Measurements from ENCODE around the gene KRT74.

KRT74 gene

GRCh38 chr12:52603314-52603713 lies 29.7 kb upstream of the KRT74 start:
- no peak overlapping the region for H3K9ac ChIP-seq (ENCODE audit: low read length)
- H3F3A ChIP-seq (ENCODE audit: insufficient read depth, low read length), result no peaks in the 10 kb centered on the region
- no peak overlapping the region for H2AFZ ChIP-seq (ENCODE audit: low read length)
- no peaks in the 10 kb centered on the region for H3K4me1 ChIP-seq (ENCODE audit: insufficient read depth, low read length, severe bottlenecking)
- H3K4me2 ChIP-seq (ENCODE audit: low read length), result no peak overlapping the region
- no peaks in the 10 kb centered on the region for H3K36me3 ChIP-seq (ENCODE audit: insufficient read depth, low read length)
- H3K9me3 ChIP-seq (ENCODE audit: low read length), result no peaks in the 10 kb centered on the region
- no peaks in the 10 kb centered on the region for H3K79me2 ChIP-seq (ENCODE audit: insufficient read depth, low read length)
- H4K20me1 ChIP-seq (ENCODE audit: insufficient read depth, low read length), result no peaks in the 10 kb centered on the region
- no peaks in the 10 kb centered on the region for H3K9me2 ChIP-seq (ENCODE audit: low read depth, low read length)
- TF ChIP-seq CTCF (IDR thresholded peaks at IDR 0.05; ENCODE audit: low read length) (no peak), EZH2 (IDR thresholded peaks at IDR 0.05; ENCODE audit: borderline replicate concordance, low read length) (no peak)
- no peak overlapping the region for H3K4me3 ChIP-seq (ENCODE audit: low read depth, low read length, poor library complexity, severe bottlenecking)
- 0 out of 2 replicates have a peak, but pooled peaks cover 3% of the 10 kb centered on the region for H3K27me3 ChIP-seq (ENCODE audit: insufficient read depth, low read length)
- no peak overlapping the region for H3K27ac ChIP-seq (ENCODE audit: low read depth, low read length, poor library complexity, severe bottlenecking)

- Histone ChIP-seq H3K9me3 (ENCODE audit: low read length) (no peaks in the 10 kb centered on the region), H3F3A (ENCODE audit: insufficient read depth, low read length) (no peaks in the 10 kb centered on the region), H3K27ac (ENCODE audit: low read depth, low read length, poor library complexity, severe bottlenecking) (no peak overlapping the region), H3K27me3 (ENCODE audit: insufficient read depth, low read length) (0 out of 2 replicates have a peak, but pooled peaks cover 3% of the 10 kb centered on the region), H3K4me1 (ENCODE audit: insufficient read depth, low read length, severe bottlenecking) (no peaks in the 10 kb centered on the region), H3K4me3 (ENCODE audit: low read depth, low read length, poor library complexity, severe bottlenecking) (no peak overlapping the region), H3K9ac (ENCODE audit: low read length) (no peak overlapping the region), H3K4me2 (ENCODE audit: low read length) (no peak overlapping the region), H2AFZ (ENCODE audit: low read length) (no peak overlapping the region), H3K9me2 (ENCODE audit: low read depth, low read length) (no peaks in the 10 kb centered on the region), H4K20me1 (ENCODE audit: insufficient read depth, low read length) (no peaks in the 10 kb centered on the region), H3K36me3 (ENCODE audit: insufficient read depth, low read length) (no peaks in the 10 kb centered on the region), H3K79me2 (ENCODE audit: insufficient read depth, low read length) (no peaks in the 10 kb centered on the region)
- TF ChIP-seq CTCF (IDR thresholded peaks at IDR 0.05; ENCODE audit: low read length) (no peak), EZH2 (IDR thresholded peaks at IDR 0.05; ENCODE audit: borderline replicate concordance, low read length) (no peak)
Measured at GRCh38 chr12:52602552-52602951, 28.9 kb upstream of the KRT74 start.

- TF ChIP-seq CTCF (IDR thresholded peaks at IDR 0.05; ENCODE audit: low read length), result no peak
- TF ChIP-seq EZH2 (IDR thresholded peaks at IDR 0.05; ENCODE audit: borderline replicate concordance, low read length), result no peak
- Histone ChIP-seq H3K4me3 (ENCODE audit: low read depth, low read length, poor library complexity, severe bottlenecking) (no peak overlapping the region), H3F3A (ENCODE audit: insufficient read depth, low read length) (no peaks in the 10 kb centered on the region)
Measured at GRCh38 chr12:52601671-52602070, 28.0 kb upstream of the KRT74 start.

More at GRCh38 chr12:52601671-52602070, 28.0 kb upstream of the KRT74 start:
- H3K4me2 ChIP-seq (ENCODE audit: low read length), result no peak overlapping the region
- H3K79me2 ChIP-seq (ENCODE audit: insufficient read depth, low read length), result no peaks in the 10 kb centered on the region
- H3K9me3 ChIP-seq (ENCODE audit: low read length), result no peaks in the 10 kb centered on the region
- H3K27me3 ChIP-seq (ENCODE audit: insufficient read depth, low read length), result 0 out of 2 replicates have a peak, but pooled peaks cover 3% of the 10 kb centered on the region
- no peaks in the 10 kb centered on the region for H3K4me1 ChIP-seq (ENCODE audit: insufficient read depth, low read length, severe bottlenecking)
- H4K20me1 ChIP-seq (ENCODE audit: insufficient read depth, low read length), result no peaks in the 10 kb centered on the region
- H3K36me3 ChIP-seq (ENCODE audit: insufficient read depth, low read length), result no peaks in the 10 kb centered on the region
- H3K9me2 ChIP-seq (ENCODE audit: low read depth, low read length), result no peaks in the 10 kb centered on the region
- no peak overlapping the region for H3K27ac ChIP-seq (ENCODE audit: low read depth, low read length, poor library complexity, severe bottlenecking)
- no peak overlapping the region for H3K9ac ChIP-seq (ENCODE audit: low read length)
- H2AFZ ChIP-seq (ENCODE audit: low read length), result no peak overlapping the region

Data from OCI-LY1 (cell line).